ENCODE measurements around the gene ADGRG2. TPM values are rescaled to one million over a fixed set of nuclear protein-coding genes. Genes with fewer than 3 reads are reported as not detected.

The ADGRG2 gene
- total and polyA plus RNA-seq, 2 experiments from 2014 or later: 2.1 to 4.5 TPM

GRCh38 chrX:19100586-19100985 lies 21.7 kb downstream of the ADGRG2 start:
- no peaks in the 10 kb centered on the region for H4K20me1 ChIP-seq (ENCODE audit: insufficient read depth, poor library complexity, severe bottlenecking)
- H3K4me2 ChIP-seq: no peak overlapping the region
- no peak for DNase-seq (ENCODE audit: low spot score)
- no peaks in the 10 kb centered on the region for H3K9me3 ChIP-seq (ENCODE audit: low read depth)
- no peaks in the 10 kb centered on the region for H3K79me2 ChIP-seq
- no peak overlapping the region for H3K27ac ChIP-seq
- H3K36me3 ChIP-seq (replicated peaks; ENCODE audit: insufficient read depth, low read depth): no peaks in the 10 kb centered on the region
- H3K4me3 ChIP-seq: no peak overlapping the region
- 76% methylated on average over 9 of the region's 9 CpGs for whole genome bisulfite sequencing (ENCODE audit: low lambda C conversion rate, missing lambda C conversion rate)
- no peaks in the 10 kb centered on the region for H3K9me2 ChIP-seq (replicated peaks; ENCODE audit: insufficient read depth)
- TF ChIP-seq EZH2 (IDR thresholded peaks at IDR 0.05; ENCODE audit: borderline replicate concordance) (no peak), EZH2phosphoT487 (IDR thresholded peaks at IDR 0.05; ENCODE audit: low read depth, severe bottlenecking, unreplicated experiment) (no peak)
- TF ChIP-seq, protein P1, sequence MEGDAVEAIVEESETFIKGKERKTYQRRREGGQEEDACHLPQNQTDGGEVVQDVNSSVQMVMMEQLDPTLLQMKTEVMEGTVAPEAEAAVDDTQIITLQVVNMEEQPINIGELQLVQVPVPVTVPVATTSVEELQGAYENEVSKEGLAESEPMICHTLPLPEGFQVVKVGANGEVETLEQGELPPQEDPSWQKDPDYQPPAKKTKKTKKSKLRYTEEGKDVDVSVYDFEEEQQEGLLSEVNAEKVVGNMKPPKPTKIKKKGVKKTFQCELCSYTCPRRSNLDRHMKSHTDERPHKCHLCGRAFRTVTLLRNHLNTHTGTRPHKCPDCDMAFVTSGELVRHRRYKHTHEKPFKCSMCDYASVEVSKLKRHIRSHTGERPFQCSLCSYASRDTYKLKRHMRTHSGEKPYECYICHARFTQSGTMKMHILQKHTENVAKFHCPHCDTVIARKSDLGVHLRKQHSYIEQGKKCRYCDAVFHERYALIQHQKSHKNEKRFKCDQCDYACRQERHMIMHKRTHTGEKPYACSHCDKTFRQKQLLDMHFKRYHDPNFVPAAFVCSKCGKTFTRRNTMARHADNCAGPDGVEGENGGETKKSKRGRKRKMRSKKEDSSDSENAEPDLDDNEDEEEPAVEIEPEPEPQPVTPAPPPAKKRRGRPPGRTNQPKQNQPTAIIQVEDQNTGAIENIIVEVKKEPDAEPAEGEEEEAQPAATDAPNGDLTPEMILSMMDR (IDR thresholded peaks at IDR 0.05; ENCODE audit: poor library complexity): no peak
- no peak overlapping the region for H2AFZ ChIP-seq
- H3K4me1 ChIP-seq (ENCODE audit: insufficient read depth): no peaks in the 10 kb centered on the region
- no peaks in the 10 kb centered on the region for H3K27me3 ChIP-seq

- Histone ChIP-seq H3K36me3 (replicated peaks; ENCODE audit: insufficient read depth, low read depth) (no peaks in the 10 kb centered on the region), H4K20me1 (ENCODE audit: insufficient read depth, poor library complexity, severe bottlenecking) (no peaks in the 10 kb centered on the region), H3K27me3 (no peaks in the 10 kb centered on the region), H3K79me2 (no peaks in the 10 kb centered on the region), H3K9me3 (ENCODE audit: low read depth) (no peaks in the 10 kb centered on the region), H3K9me2 (replicated peaks; ENCODE audit: insufficient read depth) (no peaks in the 10 kb centered on the region), H2AFZ (no peak overlapping the region), H3K4me1 (ENCODE audit: insufficient read depth) (no peaks in the 10 kb centered on the region), H3K4me2 (no peak overlapping the region), H3K4me3 (no peak overlapping the region), H3K27ac (no peak overlapping the region)
- no peak for DNase-seq (ENCODE audit: low spot score)
- WGBS (ENCODE audit: low lambda C conversion rate, missing lambda C conversion rate): 74% methylated on average over 12 of the region's 12 CpGs
- no peak for TF ChIP-seq EZH2 (IDR thresholded peaks at IDR 0.05; ENCODE audit: borderline replicate concordance)
- TF ChIP-seq EZH2phosphoT487 (IDR thresholded peaks at IDR 0.05; ENCODE audit: low read depth, severe bottlenecking, unreplicated experiment): no peak
- TF ChIP-seq, protein P1 (IDR thresholded peaks at IDR 0.05; ENCODE audit: poor library complexity): no peak
Measured at GRCh38 chrX:19097553-19098283, 24.6 kb downstream of the ADGRG2 start.

- no peaks in the 10 kb centered on the region for H3K4me1 ChIP-seq (ENCODE audit: insufficient read depth)
- no peaks in the 10 kb centered on the region for H3K79me2 ChIP-seq
- no peaks in the 10 kb centered on the region for H3K36me3 ChIP-seq (replicated peaks; ENCODE audit: insufficient read depth, low read depth)
- H4K20me1 ChIP-seq (ENCODE audit: insufficient read depth, poor library complexity, severe bottlenecking): no peaks in the 10 kb centered on the region
- TF ChIP-seq EZH2 (IDR thresholded peaks at IDR 0.05; ENCODE audit: borderline replicate concordance): no peak
- TF ChIP-seq, protein P1 (IDR thresholded peaks at IDR 0.05; ENCODE audit: poor library complexity): no peak
- no peak for TF ChIP-seq EZH2phosphoT487 (IDR thresholded peaks at IDR 0.05; ENCODE audit: low read depth, severe bottlenecking, unreplicated experiment)
- H3K27me3 ChIP-seq: no peaks in the 10 kb centered on the region
- 70% methylated on average over 2 of the region's 2 CpGs for WGBS (ENCODE audit: low lambda C conversion rate, missing lambda C conversion rate)
- H3K27ac ChIP-seq: peak overlapping the region; percentile 53
- H2AFZ ChIP-seq: no peak overlapping the region
- no peak for DNase-seq (ENCODE audit: low spot score)
- H3K9me3 ChIP-seq (ENCODE audit: low read depth): no peaks in the 10 kb centered on the region
- no peak overlapping the region for H3K4me3 ChIP-seq
- no peak overlapping the region for H3K4me2 ChIP-seq
- no peaks in the 10 kb centered on the region for H3K9me2 ChIP-seq (replicated peaks; ENCODE audit: insufficient read depth)
Measured at GRCh38 chrX:19096586-19096985, 25.7 kb downstream of the ADGRG2 start.
